ENCODE measurements around the gene FAM174B. TPM values are rescaled to one million over a fixed set of nuclear protein-coding genes. Genes with fewer than 3 reads are reported as not detected.

Gene FAM174B
- total RNA-seq, 2 donors from 2014 or later, result 6.1 to 10.0 TPM

- no peak overlapping the region for H3K27ac ChIP-seq
- no peak for DNase-seq (ENCODE audit: low spot score)
- H3K9me3 ChIP-seq, result no peaks in the 10 kb centered on the region
- peaks cover 0 to 5% of the 10 kb centered on the region in 2 donors for H3K4me1 ChIP-seq (ENCODE audit: control insufficient read depth in 1 of 2, low read depth in 2 of 2)
- no peak overlapping the region for H3K4me3 ChIP-seq
- ATAC-seq (ENCODE audit: insufficient number of reproducible peaks, low FRiP score, low read depth), result no peak
- TF ChIP-seq CTCF (IDR thresholded peaks at IDR 0.05), result no peak
- no peaks in the 10 kb centered on the region for H3K36me3 ChIP-seq
- H3K27me3 ChIP-seq (replicated peaks; ENCODE audit: insufficient read depth), result no peaks in the 10 kb centered on the region
Observed at GRCh38 chr15:92645051-92645631, 10.4 kb downstream of the FAM174B start.

GRCh38 chr15:92643849-92644815 lies 11.4 kb downstream of the FAM174B start:
- TF ChIP-seq CTCF (IDR thresholded peaks at IDR 0.05), result no peak
- Histone ChIP-seq H3K9me3 (peaks cover 3% of the 10 kb centered on the region), H3K36me3 (no peaks in the 10 kb centered on the region), H3K27me3 (replicated peaks; ENCODE audit: insufficient read depth) (no peaks in the 10 kb centered on the region), H3K4me3 (no peak overlapping the region), H3K4me1 (ENCODE audit: control insufficient read depth in 1 of 2, low read depth in 2 of 2) (peaks cover 0 to 5% of the 10 kb centered on the region in 2 donors), H3K27ac (no peak overlapping the region)
- DNase-seq (ENCODE audit: low spot score) (no peak), ATAC-seq (ENCODE audit: insufficient number of reproducible peaks, low FRiP score, low read depth) (no peak)

GRCh38 chr15:92638709-92639365 lies 16.7 kb downstream of the FAM174B start:
- DNase-seq (ENCODE audit: low spot score) (no peak), ATAC-seq (ENCODE audit: insufficient number of reproducible peaks, low FRiP score, low read depth) (no peak)
- Histone ChIP-seq H3K4me3 (no peak overlapping the region), H3K4me1 (ENCODE audit: control insufficient read depth in 1 of 2, low read depth in 2 of 2) (peaks cover 0 to 27% of the 10 kb centered on the region in 2 donors), H3K27me3 (replicated peaks; ENCODE audit: insufficient read depth) (no peaks in the 10 kb centered on the region), H3K9me3 (peaks cover 3% of the 10 kb centered on the region), H3K36me3 (no peaks in the 10 kb centered on the region), H3K27ac (no peak overlapping the region)
- TF ChIP-seq CTCF (IDR thresholded peaks at IDR 0.05), result no peak

GRCh38 chr15:92638291-92638708 lies 17.3 kb downstream of the FAM174B start:
- Histone ChIP-seq H3K27ac (no peak overlapping the region), H3K4me3 (no peak overlapping the region), H3K9me3 (peaks cover 3% of the 10 kb centered on the region), H3K4me1 (ENCODE audit: control insufficient read depth in 1 of 2, low read depth in 2 of 2) (peaks cover 0 to 27% of the 10 kb centered on the region in 2 donors), H3K27me3 (replicated peaks; ENCODE audit: insufficient read depth) (no peaks in the 10 kb centered on the region), H3K36me3 (no peaks in the 10 kb centered on the region)
- DNase-seq (ENCODE audit: low spot score), result no peak
- TF ChIP-seq CTCF (IDR thresholded peaks at IDR 0.05), result no peak
- ATAC-seq (ENCODE audit: insufficient number of reproducible peaks, low FRiP score, low read depth), result no peak

GRCh38 chr15:92637626-92638025 lies 17.9 kb downstream of the FAM174B start:
- H3K36me3 ChIP-seq, result no peaks in the 10 kb centered on the region
- DNase-seq (ENCODE audit: low spot score), result no peak
- no peak for TF ChIP-seq CTCF (IDR thresholded peaks at IDR 0.05)
- ATAC-seq (ENCODE audit: insufficient number of reproducible peaks, low FRiP score, low read depth), result no peak
- no peak overlapping the region for H3K4me3 ChIP-seq
- H3K4me1 ChIP-seq (ENCODE audit: control insufficient read depth in 1 of 2, low read depth in 2 of 2), result peaks cover 0 to 27% of the 10 kb centered on the region in 2 donors
- H3K9me3 ChIP-seq, result peaks cover 3% of the 10 kb centered on the region
- no peaks in the 10 kb centered on the region for H3K27me3 ChIP-seq (replicated peaks; ENCODE audit: insufficient read depth)
- no peak overlapping the region for H3K27ac ChIP-seq

Data from thoracic aorta (tissue), 2 donors.